GM21367 (cell line): Measurements from ENCODE around the gene TJP3.

Source experiments
- ATAC-seq: cut with Tn5 transposase; IDR thresholded peaks from one replicate; pipeline ENCODE4 v1.9.1; 2021; ENCODE audit not compliant: unreplicated experiment

TJP3 gene

DNA sequence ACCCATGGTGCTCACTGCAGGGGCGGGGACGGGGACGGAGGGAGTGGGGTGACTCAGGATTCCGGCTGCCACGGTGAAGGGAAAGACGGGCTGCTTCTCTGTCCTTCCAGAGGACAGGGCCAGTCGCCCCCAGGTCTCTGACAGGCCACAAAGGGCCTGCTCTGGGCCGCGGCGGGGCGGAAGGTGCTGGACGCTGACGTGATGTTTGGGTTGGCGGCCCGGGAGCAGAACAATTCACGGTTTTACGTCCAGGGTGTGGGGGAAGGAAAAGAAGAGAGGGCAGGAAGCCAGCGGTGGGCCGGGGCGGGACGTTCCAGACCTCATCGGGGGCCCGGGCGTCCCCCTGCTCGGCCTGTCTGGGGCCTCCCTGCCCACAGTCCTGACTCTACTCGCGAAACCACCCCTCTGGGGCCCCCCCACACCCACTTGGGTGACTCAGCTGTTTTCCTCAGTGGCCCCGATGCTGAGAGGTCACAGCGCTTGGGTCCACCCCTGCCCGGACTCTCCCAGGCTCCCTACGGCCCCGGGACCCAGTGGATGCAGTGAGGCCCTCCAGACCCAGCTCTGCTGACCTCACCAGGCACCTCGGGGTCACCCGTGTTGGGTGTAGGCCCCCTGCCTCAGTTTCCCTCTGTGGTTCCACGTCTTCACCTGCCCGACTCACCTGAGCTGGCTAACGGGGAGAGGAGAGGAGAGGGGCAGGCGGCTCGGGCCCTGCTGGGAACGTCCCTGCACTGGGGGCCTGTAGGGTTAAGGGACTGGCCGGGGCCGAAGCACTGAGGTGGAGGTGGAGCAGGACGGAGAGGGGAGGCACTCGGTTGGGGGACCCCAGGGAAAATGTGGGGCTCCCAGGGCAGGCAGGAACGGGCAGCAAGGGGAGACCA, 37.1 kb upstream of the TJP3 start:
- ATAC-seq = no peak

- no peak for ATAC-seq
Measured at GRCh38 chr19:3671680-3672574, 36.3 kb upstream of the TJP3 start.

DNA sequence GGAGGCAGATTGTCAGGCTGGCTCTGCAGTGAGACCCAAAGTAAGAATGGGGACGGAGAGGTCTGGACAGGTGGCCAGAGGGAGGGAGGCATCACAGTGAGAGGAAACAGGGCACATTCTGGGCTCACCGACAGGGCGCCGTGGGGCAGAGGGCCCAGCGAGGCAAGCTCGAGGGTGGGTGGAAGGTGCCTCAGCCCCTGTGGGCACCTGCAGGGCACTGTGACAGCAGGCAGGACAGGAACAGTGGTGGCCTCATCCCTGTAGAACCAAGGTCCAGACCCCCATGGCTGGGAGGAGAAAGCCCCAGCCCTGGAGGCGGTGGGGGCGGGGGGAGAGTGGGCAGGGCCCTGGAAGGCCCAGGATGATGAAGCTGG, 35.6 kb upstream of the TJP3 start:
- ATAC-seq = no peak

DNA sequence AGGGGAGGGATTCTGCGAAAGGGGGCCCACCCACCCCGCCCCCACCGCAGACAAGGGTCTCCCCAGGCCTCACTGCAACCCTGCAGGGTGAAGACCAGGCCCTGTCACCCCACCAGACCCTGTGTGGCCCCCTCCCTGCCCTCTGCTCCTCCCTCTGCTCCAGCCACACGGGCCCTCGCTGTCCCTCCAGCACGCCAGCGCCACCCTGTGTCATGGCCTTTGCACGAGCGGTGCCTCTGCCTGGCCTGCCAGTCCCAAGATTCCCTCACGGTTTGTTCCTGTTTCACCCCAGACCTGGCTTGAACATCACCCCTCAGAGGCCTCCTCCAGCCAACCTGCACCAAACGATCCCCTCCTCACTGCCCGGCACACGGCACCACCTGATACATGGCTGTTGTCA, 35.2 kb upstream of the TJP3 start:
- ATAC-seq = no peak

DNA sequence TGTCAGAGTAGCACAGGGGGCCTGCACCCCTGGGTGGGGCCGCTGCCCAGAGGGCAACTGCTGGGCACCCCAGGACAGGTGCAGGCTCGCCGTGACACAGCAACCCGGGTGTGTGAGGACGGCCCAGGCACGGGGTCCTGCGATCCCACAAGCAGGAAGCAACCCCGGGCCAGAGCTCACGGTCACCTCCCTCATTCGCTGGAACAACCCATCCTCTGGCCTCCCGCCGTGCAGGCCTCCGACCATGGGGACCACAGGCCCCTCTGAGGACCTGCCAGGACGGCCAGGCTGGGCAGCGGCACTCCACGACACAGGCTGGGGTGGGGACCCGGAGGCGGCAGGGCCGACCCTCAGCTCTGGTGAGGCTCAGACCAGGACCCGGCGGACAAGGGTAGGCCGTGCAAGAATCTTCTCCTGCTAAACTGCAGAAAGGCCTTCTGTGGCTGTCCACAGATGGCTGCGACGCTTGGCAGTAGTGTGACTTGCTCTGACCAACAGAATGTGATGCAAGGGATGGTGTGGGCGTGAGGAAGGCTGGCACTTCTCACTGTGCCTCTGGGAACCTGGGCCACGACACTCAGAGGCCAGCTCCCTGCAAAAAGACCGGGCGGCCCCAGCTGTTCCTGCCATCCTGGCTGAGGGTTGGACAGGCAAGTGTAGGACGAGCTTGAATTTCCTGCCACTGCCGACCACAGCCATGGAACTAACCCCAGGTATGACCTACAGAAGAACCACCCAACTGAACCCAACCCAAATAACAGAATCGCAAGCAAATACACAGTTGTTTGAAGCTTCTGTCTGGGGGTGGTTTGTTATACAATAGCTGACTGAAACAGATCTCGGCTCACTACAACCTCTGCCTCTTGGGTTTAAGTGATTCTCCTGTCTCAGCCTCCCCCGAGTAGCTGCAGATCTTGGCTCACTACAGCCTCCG, 34.4 kb upstream of the TJP3 start:
- ATAC-seq = no peak

DNA sequence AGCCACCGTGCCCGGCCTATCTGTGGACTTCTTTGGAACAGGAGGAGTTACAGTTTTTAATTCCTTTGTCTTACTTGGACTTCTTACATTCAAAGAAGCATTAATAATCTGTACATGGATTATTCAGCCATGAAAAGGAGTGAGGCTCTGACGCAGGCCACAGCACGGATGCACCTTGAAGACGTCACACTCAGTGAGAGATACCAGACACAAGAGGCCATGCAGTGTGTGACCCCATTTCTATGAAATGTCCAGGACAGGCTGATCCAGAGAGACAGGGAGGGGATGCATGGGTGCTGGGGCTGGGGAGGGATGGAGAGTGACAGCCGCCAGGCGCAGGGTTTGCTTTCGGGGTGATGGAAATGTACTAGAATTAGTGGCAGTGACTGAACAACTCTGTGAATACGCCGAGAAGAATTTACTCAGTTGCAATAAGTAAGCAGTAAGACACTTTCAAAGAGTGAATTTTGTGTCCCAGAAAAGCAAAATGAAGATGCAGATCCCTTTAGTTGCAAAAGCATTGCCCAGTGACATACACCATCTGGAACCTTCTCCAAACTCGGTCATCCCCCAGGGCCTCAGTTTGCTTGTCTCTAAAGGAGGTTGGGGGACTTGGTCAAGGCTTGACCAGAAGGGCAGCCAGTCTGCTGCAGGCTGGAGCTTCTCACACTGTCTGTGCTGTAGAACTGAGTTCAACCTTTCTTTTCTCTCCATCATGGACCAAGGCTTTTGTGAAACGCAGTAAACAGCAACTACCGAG, 33.2 kb upstream of the TJP3 start:
- ATAC-seq = no peak

GRCh38 chr19:3678188-3678587, 30.0 kb upstream of the TJP3 start:
- ATAC-seq = no peak

DNA sequence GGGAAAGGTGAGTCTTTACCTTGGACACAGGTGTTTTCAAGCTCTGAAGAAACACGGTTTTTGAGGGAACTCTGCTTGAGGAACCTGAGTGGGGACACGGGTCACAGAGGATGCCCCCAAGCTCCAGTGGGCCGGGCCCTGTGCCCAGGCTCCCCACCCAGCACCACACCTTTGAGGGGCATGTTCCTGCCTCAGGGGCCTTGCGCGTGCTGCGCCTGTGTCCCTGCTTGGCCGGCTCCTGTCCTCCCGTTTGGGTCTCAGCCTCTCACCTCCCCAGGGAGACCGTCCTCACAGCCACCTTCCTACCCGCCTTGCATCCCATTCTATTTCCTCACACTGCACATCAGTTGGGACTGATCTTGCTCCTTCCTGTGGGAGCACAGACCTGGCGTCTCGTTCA, 29.0 kb upstream of the TJP3 start:
- ATAC-seq = no peak

GRCh38 chr19:3679581-3679980, 28.6 kb upstream of the TJP3 start:
- ATAC-seq = no peak

- ATAC-seq = no peak
Measured at GRCh38 chr19:3680939-3681338, 27.2 kb upstream of the TJP3 start.

- no peak for ATAC-seq
Measured at GRCh38 chr19:3682286-3682685, 25.9 kb upstream of the TJP3 start.

DNA sequence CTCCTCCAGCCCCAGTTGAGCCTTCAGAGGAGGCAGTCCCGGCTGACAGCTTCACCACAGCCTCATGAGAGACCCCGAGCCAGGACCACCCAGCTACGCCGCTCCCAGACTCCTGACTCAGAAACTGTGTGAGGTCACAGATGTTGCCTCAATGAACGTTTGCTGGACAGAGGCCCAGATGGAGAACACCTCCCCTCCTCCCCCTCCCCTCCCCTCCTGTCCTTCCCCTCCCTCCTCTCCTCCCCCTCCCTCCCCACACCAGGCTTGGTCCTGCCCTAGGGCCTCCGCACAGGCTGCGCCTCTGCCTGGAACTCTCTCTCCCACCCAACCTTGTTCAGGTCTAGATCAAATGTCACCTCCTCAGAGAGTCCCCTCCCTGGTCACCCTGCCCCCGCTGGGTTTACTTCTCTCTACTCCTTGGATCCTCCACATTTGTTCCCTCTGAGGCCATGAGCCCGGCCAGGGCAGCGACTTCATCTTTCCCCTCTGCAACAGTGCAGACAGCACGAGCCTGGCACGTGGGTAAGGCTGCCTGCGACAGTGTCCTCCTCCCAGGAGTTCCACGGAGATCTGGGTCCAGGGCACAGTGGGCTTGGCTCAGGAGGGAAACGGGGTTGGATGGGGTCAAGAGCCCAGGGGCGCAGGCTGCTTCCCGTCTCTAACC, 25.3 kb upstream of the TJP3 start:
- no peak for ATAC-seq

- ATAC-seq = no peak
Measured at GRCh38 chr19:3683405-3684053, 24.7 kb upstream of the TJP3 start.

DNA sequence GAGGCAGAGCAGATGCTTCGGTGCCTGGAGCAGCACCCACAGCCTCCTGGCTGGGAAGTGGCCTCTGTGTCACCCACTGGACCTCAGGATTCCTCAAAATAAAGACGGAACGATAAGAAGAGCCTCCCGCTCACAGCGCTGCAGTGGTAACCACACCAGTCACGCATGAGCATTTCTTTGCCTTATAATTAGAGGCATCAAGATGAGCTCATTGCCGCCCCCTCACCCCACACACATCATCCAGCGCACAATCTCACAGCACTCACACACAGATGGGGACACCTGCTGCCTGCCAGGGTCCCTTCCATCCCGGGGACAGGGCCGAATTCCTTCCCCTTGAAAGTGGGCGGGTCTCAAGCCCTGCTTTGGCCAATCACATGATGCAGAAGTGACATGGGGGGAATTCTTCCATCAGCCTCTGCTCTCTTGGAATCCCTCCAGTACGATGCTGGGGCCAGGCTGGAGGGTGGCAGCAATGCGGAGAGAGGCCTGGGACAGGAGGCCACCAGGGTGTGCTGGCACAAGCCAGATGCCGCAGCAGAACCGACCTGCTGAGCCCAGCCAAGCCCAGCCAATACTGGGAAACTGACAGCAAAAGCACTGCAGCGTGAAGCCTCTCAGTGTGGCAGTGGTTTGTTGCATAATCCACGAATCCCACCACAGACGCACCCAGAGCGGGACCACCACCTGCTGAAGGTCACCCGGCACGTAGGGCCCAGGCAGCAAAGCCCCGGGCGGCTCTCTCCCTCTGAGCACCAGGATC, 23.9 kb upstream of the TJP3 start:
- no peak for ATAC-seq

- no peak for ATAC-seq
Measured at GRCh38 chr19:3684817-3685410, 23.3 kb upstream of the TJP3 start.

DNA sequence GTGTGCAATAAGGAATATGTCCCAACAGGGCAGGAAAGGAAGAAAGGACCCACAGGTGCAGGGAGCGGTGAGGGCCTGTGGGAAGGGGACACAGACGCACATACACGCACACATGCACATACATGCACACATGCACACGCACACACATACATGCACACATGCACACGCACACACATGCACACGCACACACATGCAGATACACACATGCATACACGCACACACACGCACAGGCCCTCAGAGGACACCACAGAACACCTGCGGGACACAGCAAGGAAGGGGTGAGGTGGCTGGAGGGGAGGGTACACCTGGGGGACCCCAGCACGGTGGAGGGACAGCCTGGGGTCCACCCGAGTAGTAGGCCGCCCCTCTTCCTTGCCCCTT, 20.8 kb upstream of the TJP3 start:
- ATAC-seq = no peak

DNA sequence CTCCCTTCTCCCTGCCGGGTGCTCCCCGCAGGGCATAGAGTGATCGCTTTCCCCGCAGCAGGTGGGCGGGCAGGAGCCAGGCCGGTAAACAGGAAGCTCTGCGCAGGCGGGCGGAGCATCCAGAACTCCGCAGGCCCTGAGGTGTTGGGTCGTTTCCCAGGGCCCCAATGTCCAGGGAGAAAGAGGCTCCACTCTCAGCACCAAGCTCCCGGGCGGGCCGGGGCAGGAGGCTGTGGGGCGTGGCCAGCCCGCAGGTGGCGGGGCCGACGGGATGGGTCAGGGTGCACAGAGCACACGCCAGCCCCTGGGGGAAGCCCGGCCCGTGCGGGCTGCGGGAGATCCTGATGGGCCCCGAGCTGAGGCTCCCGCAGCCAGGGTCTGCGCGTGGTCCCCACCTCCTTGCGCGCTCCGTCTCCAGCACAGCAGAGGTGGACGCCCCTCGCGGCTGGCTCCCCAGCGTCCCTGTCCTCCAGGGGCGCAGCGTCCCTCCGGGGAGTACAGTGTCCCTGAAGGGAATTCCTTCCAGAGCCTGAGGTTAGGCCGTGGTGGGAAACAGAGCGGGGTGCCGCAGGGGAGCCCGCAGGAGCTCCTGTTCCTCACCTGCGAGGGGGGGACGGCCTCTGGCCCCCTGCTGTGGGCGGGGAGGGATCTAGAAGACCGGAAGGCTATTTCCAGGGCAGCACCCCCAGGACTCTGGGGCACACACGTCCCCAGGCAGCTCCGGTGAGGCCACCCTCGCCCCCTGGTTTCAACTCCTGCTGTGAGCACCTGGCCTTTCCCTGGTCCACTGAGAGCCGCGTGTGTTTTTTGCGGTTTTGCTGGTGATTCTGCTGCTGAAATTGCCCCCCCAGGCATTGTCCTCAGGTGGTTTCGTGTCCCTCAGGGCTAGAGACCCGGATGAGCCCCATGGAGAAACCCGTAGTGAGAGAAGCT, 20.1 kb upstream of the TJP3 start:
- no peak for ATAC-seq
